ENCODE measurements around the gene MCCD1. TPM values are rescaled to one million over a fixed set of nuclear protein-coding genes. Genes with fewer than 3 reads are reported as not detected.

Gene MCCD1
- polyA plus RNA-seq, 2 of the 4 experiments (the other 2 are of a cell fraction) = not detected

DNA sequence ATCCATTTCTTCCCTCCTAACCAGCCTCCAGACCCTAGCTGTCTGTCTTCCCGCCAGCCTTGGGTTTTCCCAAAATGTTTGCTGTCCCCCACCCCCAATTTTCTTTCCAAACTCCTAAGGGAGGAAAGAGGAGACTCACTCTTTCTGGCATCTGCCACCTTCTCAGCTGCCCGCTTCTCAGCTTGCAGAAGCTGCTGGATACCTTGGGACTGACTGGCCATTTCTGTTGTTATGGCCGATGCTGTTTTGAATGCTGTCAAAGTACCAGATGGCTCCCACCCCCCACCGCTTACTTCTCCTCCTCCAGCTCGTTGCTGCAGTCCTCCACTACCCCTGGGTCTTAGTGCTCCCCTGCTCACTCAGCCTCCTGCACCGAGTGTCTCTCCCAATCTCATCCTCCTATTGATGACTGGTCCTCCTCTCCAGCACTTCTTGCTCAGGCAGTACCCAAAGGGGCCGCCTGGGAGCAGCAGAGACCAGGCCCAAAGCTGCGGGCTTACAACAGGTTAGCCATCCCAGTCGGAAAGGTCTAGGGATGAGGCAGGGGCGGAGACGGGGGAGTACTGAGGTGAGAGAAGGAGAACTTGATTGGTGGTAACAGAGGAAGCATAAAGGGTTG, 17.7 kb downstream of the MCCD1 start, which contains the start of gene ATP6V1G2:
Gene ATP6V1G2 (minus strand): TSS at position 270 of the 619 bp plus-strand sequence. CDS start 49 bp downstream, at position 221.
- H3K4me3 ChIP-seq = peak within 1 kb of the TSS; percentile 57
- peak within 1 kb of the TSS; percentile 67 for H3K4me2 ChIP-seq
- TF ChIP-seq CBX8 (IDR thresholded peaks at IDR 0.05) (no peak), HOXB5 (CRISPR knock-in tag; IDR thresholded peaks at IDR 0.05) (no peak), TP53 (CRISPR knock-in tag; IDR thresholded peaks at IDR 0.05) (no peak), KDM5A (IDR thresholded peaks at IDR 0.05) (0 out of 2 replicates have a peak, but pooled peaks have one; percentile 38), RAD21 (conservative IDR thresholded peaks at IDR 0.05 in 1 of 2, IDR thresholded peaks at IDR 0.05 in 1 of 2) (peak; percentile 92 to 95), FOXS1 (CRISPR knock-in tag; IDR thresholded peaks at IDR 0.05) (no peak), RARB (CRISPR knock-in tag; IDR thresholded peaks at IDR 0.05) (no peak), PHF8 (IDR thresholded peaks at IDR 0.05; ENCODE audit: borderline replicate concordance, low read depth) (no peak), EP300 (IDR thresholded peaks at IDR 0.05) (no peak), RNF2 (IDR thresholded peaks at IDR 0.05; ENCODE audit: borderline replicate concordance, low read depth) (no peak), JUNB (IDR thresholded peaks at IDR 0.05) (no peak), SREBF2 (IDR thresholded peaks at IDR 0.05) (no peak), MAZ (IDR thresholded peaks at IDR 0.05; ENCODE audit: borderline replicate concordance, low read depth, low read length) (no peak), EHMT2 (IDR thresholded peaks at IDR 0.05; ENCODE audit: low read depth) (no peak), ZSCAN20 (CRISPR knock-in tag; IDR thresholded peaks at IDR 0.05) (no peak), HOXB13 (CRISPR knock-in tag; IDR thresholded peaks at IDR 0.05; ENCODE audit: low read depth) (no peak), ESRRA (IDR thresholded peaks at IDR 0.05; ENCODE audit: borderline replicate concordance, low read length) (no peak), BHLHE40 (IDR thresholded peaks at IDR 0.05; ENCODE audit: low read depth, low read length) (no peak), ZFP36 (IDR thresholded peaks at IDR 0.05; ENCODE audit: borderline replicate concordance, partially characterized antibody) (no peak), SMC3 (IDR thresholded peaks at IDR 0.05) (peak; percentile 73), JUN (IDR thresholded peaks at IDR 0.05) (no peak)
- TF ChIP-seq, protein P1, sequence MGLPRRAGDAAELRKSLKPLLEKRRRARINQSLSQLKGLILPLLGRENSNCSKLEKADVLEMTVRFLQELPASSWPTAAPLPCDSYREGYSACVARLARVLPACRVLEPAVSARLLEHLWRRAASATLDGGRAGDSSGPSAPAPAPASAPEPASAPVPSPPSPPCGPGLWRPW (IDR thresholded peaks at IDR 0.05) = no peak
- TF ChIP-seq, protein P2, sequence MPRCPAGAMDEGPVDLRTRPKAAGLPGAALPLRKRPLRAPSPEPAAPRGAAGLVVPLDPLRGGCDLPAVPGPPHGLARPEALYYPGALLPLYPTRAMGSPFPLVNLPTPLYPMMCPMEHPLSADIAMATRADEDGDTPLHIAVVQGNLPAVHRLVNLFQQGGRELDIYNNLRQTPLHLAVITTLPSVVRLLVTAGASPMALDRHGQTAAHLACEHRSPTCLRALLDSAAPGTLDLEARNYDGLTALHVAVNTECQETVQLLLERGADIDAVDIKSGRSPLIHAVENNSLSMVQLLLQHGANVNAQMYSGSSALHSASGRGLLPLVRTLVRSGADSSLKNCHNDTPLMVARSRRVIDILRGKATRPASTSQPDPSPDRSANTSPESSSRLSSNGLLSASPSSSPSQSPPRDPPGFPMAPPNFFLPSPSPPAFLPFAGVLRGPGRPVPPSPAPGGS (IDR thresholded peaks at IDR 0.05) = no peak
- TF ChIP-seq, protein P3, sequence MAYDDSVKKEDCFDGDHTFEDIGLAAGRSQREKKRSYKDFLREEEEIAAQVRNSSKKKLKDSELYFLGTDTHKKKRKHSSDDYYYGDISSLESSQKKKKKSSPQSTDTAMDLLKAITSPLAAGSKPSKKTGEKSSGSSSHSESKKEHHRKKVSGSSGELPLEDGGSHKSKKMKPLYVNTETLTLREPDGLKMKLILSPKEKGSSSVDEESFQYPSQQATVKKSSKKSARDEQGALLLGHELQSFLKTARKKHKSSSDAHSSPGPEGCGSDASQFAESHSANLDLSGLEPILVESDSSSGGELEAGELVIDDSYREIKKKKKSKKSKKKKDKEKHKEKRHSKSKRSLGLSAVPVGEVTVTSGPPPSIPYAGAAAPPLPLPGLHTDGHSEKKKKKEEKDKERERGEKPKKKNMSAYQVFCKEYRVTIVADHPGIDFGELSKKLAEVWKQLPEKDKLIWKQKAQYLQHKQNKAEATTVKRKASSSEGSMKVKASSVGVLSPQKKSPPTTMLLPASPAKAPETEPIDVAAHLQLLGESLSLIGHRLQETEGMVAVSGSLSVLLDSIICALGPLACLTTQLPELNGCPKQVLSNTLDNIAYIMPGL (CRISPR knock-in tag; IDR thresholded peaks at IDR 0.05; ENCODE audit: borderline replicate concordance) = no peak
- TF ChIP-seq, protein P4, sequence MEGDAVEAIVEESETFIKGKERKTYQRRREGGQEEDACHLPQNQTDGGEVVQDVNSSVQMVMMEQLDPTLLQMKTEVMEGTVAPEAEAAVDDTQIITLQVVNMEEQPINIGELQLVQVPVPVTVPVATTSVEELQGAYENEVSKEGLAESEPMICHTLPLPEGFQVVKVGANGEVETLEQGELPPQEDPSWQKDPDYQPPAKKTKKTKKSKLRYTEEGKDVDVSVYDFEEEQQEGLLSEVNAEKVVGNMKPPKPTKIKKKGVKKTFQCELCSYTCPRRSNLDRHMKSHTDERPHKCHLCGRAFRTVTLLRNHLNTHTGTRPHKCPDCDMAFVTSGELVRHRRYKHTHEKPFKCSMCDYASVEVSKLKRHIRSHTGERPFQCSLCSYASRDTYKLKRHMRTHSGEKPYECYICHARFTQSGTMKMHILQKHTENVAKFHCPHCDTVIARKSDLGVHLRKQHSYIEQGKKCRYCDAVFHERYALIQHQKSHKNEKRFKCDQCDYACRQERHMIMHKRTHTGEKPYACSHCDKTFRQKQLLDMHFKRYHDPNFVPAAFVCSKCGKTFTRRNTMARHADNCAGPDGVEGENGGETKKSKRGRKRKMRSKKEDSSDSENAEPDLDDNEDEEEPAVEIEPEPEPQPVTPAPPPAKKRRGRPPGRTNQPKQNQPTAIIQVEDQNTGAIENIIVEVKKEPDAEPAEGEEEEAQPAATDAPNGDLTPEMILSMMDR (IDR thresholded peaks at IDR 0.05) = peak; percentile 79
- TF ChIP-seq, protein P5, sequence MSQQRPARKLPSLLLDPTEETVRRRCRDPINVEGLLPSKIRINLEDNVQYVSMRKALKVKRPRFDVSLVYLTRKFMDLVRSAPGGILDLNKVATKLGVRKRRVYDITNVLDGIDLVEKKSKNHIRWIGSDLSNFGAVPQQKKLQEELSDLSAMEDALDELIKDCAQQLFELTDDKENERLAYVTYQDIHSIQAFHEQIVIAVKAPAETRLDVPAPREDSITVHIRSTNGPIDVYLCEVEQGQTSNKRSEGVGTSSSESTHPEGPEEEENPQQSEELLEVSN (IDR thresholded peaks at IDR 0.05; ENCODE audit: borderline replicate concordance, low read depth) = no peak
- H3K27ac ChIP-seq = peak within 1 kb of the TSS; percentile 87 to 90
- no peak for FAIRE-seq
- 19% methylated on average over 8 of the region's 11 CpGs for WGBS (ENCODE audit: missing lambda C conversion rate)
- DNase-seq (ENCODE audit: low read depth in 1 of 2, low spot score in 1 of 2) = peak; percentile 61 to 90
- no peaks in the 10 kb centered on the region for H3K9me3 ChIP-seq
- POLR2A ChIA-PET = interaction anchor here (0.6 to 1.4 kb wide), 4 partner anchors 52 to 649 kb away, joined by 3 to 4 read pairs (median 3); partner anchors contain the start of gene HSPA1B
- peaks cover 14% of the 10 kb centered on the region for H3K4me1 ChIP-seq
- CTCF ChIA-PET = interaction anchor here (0.6 to 15.7 kb wide), 25 partner anchors 11 to 776 kb away, joined by 3 to 331 read pairs (median 4); partner anchors contain the start of genes AIF1, LST1, LTB and LY6G5B
- ATAC-seq = peak; percentile 85 to 86

Measured in A549 (cell line).